GM21526 (cell line): Measurements from ENCODE around the gene SESN3.
"Not testable (repeated sequence)": the region's sequence is repeated elsewhere in the genome, so short reads cannot be mapped to it uniquely, and the experiment has no call there.

Source experiments
- ATAC-seq: cut with Tn5 transposase; IDR thresholded peaks from one replicate; pipeline ENCODE4 v1.9.1; 2021; ENCODE audit warnings: moderate library complexity; ENCODE audit not compliant: unreplicated experiment, low FRiP score

SESN3 gene

DNA sequence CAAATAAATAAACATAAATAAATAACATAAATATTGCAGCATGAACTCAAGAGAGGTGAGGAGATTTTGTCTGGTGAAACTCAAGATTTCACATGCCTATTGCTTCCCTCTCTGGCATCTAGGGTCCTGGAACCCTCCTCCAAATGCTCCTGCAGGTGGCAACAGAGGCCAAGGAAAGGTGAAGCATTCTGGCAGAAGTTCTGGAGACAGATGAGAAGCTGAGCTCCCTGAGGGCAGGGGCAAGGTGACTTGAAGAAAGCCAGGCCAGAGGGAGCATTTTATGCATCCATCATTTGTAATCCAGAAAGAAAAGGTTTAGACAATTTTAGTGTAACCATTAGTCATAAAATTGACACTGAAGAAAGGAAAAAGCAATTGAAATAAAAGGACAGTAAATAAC is 76.5 kb downstream of the SESN3 start:
- ATAC-seq: no peak

DNA sequence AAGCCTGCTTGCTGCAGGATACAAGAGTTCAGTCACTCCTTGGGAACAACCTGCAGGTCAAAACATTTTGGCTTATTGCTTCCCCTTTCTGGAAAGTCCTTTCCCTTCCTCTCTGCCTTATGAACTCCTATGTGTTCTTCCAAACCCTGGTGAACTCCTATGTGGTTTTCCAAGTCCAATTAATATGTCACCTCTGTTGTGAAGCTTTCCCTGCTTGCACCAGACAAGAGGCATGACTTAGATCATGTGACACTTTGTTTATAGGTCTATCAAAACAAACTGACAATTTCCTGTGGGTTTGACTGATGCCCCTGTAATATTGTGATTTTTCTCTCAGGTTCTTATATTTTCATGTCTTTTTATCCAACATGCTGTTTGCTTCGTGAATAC is 77.2 kb downstream of the SESN3 start:
- no peak for ATAC-seq

DNA sequence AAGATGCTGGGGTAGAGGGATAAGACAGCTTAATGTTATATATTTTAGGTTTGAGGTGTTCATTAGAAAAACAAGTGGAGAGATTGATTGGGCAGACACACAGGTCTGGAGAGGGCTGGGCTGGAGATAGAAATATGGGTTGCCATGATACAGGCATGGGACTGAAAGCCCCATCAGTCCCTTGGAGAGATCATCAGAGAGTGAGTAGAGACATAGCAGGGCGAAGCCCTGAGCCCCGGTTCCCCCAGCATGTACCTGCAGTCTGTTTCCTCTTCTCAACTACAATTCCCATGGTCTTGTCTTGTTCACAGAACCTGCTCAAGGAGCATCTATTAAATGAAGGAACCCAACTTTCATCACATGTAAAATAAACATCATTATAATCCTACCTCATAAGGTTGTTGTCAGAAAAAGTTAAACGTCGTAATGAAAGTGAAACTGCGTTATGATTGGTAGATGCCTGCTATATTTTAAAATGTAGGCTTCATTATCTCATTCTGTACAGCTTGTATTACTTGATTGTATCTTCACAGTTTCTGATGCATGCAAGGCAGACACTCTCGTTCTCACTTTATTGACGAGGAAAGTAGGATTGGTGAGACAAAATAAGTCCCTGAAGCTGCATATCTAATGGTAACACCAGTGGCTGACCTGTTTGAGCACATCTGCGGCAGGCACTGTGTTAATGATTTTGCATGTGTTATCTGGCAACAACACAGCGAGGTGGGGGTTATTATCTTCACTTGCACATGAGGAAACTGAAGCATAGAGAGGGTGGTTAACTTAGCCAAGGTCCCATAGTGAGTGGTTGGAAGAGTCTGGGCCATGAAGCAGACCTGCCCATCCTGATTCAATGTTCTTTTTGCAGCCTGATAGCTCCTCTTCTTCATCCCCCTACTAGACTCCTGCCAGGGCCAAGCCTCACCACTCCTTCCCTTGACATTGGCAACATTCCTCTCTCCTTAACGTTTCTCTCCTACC is 77.8 kb downstream of the SESN3 start:
- no peak for ATAC-seq

DNA sequence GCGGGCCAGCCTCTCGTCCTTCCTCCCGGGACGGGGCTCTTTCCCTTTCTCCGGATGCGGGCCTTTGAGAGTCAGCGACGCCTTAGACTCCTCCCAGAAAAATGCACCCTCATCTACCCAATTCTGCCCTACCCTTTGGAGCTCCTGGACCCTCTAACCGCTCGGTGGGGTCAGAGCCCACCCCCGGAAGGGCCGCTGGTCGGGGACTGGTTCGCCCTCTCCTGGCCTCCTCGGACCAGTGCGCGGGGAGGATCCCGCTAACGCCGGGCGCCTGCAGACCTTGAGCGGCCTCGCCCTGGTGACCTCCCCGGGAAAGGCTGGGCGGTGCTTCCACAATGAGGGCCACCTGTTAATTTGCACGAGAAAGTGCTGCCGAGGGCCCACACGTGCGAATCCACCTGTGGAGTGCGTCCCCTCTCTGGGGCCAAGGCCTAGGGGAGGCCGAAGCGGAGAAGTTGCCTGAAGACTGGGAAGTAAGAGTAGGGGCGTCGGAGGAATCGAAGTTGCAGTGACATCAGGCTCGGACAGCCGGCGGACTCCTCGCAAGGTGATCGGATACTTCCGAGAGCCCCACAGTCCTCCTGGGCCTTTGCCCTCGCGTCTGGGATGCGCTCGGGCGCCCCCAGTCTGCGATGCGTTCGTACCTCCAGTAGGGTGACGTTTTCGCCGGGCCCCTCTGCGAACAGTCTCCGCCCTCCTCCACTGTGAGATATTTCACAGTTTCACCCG is 79.9 kb downstream of the SESN3 start:
- peak; percentile 91 for ATAC-seq

DNA sequence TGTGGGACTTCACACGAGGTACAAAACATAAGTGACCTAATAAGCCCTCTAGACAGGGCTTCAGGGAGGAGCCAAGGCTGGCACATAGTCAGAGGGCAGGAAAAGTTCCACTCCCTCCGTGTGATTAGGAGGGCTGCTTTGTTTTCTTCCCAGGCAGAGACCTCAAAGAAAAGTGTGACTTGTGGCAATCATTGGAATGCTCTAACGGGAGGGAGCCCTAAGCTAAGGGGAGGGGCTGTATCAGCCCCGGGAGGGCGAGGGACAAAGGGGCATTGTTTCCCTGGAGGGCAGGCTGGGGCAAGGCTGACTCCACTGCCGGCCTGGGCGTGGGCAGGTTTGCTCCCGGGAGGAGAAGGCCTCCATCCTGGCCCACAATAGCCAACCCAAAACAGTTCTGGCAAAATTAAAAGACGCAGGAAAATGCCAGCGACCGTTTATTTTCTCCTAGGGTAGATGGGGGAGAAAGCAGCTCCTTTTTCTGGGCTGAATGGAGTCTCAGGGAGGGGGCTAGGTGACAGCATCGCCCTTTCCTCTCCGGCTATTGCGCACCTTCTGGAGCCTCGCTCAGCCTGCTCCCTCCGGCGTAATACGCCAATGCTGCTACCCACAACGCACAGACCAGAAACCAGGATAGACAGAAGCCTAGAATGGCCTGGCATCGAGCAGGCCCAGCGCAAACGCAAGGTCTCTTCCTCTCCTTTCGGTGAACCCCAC is 81.2 kb downstream of the SESN3 start:
- no peak for ATAC-seq

DNA sequence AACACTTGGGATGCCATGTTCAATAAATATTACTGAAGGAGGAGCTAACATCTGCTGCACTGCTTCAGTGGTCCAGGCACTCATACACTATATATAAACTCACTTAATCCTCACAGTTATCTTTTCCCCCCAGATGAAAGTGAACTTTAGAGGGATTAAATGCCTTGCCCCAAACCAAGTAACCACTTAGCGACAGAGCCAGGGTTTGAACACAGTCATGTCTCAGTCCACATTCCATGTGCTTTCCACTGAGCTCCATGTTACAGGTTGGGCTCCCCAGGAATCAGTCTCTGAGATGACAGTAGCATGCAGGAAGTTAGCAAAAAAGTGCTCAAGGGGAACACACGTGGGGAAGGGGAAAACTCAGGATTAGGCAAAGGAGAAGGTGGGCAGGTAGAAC is 82.1 kb downstream of the SESN3 start:
- no peak for ATAC-seq

DNA sequence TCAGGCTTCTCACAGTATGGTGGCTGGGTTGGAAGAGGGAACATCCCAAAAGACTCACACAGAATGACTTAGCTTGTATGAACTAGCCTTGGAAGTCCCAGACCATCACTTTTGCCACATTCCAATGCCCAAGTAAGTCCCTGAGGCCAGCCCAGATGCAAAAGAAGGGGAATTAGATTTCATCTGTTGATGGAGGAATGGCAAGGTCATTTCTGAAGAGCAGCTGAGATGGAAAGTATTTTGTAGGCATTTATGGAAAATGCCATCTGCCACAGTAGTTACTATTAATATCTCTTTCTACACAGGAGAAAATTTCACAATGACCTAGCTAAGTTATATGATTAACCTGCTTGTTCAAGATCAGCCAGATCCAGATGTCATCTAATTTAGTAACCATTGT is 82.6 kb downstream of the SESN3 start:
- ATAC-seq: no peak

DNA sequence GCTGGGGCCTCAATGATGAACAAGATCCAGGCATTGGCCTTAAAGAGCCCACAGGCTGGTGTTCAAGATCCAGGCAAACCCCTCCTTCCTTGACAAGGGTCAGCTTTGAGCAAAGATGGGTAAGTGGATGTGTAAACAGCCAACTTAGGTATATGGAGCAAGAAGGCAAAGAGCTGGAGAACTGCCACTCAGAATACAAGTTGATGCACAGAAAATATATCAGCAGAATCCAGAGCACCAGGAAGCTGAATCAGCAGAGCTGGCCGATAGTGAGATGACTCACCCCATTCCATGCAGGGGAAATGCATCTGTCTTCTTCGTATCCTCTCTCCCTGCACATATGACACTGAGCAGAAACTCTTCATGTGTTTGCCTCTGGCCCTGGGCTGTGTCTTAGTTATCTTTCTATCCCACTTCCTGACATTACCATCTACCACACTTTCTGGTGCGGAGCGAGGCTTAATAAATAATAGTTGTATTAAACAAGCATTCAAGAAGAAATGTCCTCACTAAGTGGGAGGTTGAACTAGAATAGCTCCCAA is 83.6 kb downstream of the SESN3 start:
- ATAC-seq: no peak

DNA sequence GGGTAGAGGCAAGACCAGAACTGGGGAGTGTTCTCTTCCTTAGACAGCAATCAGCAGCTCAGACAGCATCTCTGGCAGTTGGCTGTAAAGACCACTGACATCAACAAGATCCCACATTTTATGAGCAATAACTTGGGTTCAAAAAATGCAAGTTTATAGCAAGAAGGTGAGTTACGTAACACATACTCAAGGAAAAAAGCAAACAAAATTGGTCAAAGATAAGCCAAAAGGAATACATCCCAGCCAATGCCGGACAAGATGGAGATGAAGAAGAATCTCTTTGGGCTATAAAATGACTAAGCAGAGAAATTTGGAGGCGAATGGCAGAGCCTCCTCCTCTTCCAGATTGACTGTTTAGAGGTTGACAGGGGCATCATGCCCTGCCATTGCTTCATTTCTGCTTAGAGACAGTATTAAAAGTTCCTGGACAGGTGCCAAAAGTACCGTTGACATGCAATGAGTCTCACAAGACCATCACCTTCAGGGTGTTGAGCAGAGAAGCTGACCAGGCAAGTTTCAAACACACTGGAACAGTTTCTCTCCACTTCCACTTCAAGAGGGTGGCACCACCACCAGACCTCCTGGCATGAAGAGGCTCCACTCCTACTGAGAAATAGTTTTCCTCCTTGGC is 85.5 kb downstream of the SESN3 start:
- ATAC-seq: no peak

DNA sequence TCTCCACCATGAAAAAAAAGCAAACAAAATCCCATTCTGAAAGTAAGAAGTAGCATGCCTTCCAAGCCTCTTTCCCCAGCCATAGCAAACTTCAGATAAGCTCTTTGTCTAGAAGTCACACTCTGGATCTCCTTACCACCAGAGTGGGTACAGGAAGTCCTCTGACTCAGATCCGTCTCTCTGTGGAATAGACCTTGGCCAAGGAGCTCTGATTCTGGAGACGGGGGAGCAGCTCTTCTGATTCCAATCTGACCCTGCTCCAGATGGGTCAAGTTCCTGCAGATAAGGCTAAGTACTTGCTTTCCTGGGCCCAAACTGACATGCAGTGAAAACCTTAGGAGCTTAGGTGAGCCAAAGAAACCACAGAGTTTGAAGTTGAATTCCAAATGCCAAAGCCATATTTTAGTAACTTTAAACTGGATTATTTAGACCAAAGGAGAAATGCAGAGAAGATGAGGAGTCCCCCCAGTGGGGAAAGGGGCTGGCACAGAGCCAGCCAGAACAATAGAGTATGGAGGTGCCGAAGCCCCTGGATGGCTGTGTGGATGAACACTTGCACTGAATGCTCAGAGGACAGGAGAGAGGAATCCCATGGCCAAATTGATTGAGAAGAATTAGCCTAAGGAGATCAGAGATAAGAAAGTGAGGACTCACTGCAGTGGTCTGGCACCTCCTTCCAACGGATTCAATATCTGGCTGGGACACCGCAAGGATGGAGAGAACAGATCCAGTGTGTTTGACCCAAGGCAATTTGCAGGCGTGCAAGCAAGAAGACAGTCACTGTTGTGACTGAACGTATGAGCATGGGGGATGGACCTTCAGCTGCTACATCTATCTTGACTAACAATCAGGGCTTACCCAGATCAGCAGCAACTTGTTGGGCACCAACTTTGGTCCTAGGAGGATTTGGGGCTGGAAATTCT is 86.4 kb downstream of the SESN3 start:
- no peak for ATAC-seq

DNA sequence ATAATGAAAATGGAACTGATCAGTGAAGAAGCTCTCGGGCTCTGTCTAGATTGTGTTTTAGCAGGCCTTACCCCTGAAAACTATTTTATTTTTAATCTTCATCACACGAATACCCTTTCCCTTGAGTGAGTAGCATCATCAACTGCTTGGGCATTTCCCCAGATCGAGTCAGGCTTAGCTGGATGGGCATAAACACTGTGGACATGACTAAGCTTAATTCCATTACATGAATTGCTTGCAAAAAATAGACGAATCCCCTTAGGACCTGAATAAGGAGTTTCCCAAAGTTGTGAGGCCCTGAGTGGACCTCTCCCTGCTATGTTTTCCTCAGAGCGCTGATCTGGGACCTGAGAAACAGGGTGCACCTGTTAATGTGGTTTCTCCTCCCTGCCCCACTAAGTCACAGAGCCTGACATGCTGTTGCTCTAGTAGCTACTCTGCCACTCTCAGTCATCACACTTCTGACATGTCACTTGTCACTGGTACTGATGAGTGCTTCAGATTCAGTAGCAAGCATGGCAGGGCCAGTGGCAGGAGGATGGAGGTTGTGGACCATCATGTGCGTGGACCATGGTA is 87.8 kb downstream of the SESN3 start:
- ATAC-seq: no peak

DNA sequence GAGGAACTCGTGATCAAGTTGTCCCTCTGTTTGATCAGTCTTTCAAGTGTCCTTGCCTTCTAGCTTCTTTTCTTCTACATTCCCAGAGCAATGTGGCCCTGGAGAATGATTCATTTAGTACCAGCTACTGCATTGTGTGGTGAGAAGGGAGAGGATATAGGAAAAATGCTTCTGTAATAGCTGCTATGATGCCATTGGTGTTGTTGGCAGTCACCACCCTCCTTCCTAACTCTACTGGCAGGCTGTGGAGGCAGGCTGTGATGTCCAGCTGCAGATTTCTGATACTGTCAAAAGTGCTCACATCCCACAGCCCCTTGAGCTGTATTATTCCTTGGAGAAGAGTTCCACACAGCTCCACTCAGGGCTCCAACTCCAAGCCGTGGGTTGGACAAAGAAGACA is 88.6 kb downstream of the SESN3 start:
- ATAC-seq: no peak

DNA sequence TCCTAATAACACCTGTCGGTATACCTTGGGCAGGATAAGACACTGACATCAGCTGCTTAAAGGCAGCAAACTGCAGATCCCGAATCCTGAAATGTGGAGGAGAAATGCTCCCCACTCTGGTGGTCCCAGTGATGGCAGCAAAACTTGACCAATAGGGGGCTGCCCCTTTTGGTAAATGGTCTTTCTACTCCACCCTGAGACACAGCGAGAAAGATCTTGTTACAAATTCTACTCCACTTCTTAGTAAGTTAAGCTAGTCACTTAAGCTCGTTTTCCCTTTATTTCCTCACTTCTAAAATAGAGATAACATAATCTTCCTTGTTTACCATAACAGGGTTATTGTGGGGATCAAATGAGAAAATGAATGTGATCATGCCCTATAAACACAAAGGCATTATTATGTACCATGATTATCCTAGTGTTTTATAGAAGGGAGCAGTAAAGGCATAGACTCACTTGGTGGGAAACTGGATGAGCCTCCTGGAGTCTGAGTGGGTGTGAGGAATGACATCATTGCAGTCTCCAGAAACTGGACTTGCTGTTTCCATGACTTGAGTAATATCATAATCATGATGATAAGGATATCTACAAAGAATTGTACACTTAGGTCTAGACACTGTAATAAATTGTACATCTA is 90.5 kb downstream of the SESN3 start:
- ATAC-seq: no peak

DNA sequence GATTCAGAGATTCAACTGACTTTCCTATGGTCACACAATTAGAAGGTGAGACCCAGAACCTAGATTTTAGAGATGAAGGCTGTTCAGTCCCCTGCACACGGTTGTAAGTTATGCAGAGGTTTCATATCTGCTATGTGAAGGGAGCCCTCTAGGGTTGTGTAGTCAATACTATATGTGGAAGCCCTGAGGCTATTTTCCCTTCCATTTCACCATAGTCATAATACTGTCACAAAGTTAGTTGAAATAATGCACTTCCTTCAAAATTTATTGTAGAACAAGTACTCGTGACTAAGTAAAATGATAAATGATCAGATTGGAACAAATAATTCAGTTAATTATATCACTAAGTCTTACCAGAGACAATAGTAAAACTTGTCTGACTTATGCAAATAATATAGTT is 92.6 kb downstream of the SESN3 start:
- peak; percentile 83 for ATAC-seq

DNA sequence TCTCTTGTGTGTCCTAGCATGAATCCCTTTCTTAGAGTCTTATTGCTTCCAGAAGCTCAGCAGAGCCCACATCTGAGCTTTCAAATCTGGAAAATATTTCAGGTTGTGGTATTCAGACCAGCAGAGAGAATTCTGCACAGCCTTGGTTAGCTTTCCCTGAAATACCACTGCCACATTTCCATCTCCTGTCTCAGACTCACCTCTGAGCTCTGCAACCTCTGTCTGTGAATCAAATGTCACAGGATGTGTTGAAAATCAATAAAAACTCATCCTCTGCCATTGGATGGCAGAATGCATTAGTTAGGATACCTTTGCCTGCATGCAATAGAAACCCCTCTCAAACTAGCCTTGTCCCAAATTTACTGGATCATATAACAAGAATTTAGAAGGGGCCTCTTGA is 93.7 kb downstream of the SESN3 start:
- ATAC-seq: no peak

DNA sequence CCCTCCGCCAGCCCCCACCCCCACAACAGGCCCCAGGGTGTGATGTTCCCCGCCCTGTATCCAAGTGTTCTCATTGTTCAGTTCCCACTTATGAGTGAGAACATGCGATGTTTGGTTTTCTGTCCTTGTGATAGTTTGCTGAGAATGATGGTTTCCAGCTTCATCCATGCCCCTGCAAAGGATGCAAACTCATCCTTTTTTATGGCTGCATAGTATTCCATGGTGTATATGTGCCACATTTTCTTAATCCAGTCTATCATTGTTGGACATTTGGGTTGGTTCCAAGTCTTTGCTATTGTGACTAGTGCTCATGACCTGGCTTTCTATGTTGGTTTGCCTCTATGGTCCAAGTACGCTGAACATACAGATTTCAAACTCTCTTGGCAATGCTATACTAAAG is 94.3 kb downstream of the SESN3 start:
- not testable (repeated sequence) for ATAC-seq

DNA sequence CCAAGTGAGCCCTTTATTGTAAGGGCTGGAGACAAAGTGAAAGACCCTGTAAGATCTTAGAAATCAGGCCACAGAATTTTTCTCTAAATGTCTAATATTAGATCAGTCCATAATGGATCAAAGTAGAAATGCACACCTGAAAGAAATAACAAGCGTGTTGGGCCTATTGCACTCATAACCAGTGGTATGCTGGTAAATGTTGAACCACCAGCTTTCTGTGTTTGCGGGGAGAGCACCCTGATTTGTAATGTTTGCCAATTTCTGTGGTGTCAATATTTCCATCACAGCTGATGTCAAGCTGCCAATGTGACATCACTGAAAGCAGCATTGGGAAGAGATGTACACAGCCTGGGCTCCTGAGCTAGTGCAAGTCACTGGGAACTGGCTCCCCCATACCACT is 95.1 kb downstream of the SESN3 start:
- ATAC-seq: no peak

DNA sequence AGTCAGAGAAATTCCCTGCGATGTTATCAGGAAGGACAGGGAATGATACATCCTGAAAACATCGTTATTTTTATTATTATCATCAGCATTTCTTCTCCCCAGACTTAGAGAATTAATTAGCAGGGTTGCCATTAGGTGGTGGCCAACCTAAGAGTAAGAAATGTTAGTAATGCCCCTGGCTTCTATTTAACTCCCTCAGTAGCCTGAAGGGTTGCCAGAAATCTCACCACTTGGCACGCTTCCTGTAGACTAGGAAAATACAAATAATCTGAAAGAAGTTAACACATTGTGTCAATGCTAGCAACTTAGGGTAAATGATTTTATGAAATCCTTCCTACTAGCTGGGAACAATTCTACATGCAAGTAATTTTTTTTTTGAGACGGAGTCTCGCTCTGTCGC is 95.8 kb downstream of the SESN3 start:
- no peak for ATAC-seq

DNA sequence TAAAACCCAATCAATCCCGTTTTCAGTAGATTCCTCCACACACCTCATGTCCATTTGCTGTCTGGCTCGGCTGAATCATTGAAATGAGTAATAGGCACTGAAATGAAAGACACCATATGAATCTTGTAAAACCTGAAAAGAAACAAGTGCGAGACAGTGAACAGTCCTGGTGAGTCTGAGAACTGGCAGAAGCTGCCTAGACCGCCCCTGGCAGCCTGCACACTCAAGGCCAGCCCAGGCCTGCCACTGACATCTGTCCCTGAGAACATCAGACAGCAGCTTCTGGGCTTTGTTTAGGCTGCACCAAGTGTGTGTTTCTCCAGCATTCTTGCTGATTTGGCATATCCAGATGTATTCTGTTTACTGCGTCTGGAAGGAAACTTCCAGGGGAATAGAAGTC is 96.5 kb downstream of the SESN3 start:
- no peak for ATAC-seq
